K562 (cell line): ENCODE results near the gene SAV1. TPM values are rescaled to one million over a fixed set of nuclear protein-coding genes. Genes with fewer than 3 reads are reported as not detected.

Experiments
- CHD2 ChIP-seq: IDR thresholded peaks from 2 replicates; pipeline ENCODE4 v1.6.1; 2011; ENCODE audit warnings: low read depth, low read length
- COPS2 ChIP-seq: fragments of 450-650 bp; conservative IDR thresholded peaks from 2 replicates; pipeline ENCODE4 v1.6.1; 2016; ENCODE audit warnings: mild to moderate bottlenecking, moderate library complexity
- E4F1 ChIP-seq: fragments of 250-450 bp; sonication (Bioruptor Pico); IDR thresholded peaks from 2 replicates; pipeline ENCODE4 v1.5.0; 2021; ENCODE audit warnings: mild to moderate bottlenecking, borderline replicate concordance
- FOXJ2 ChIP-seq: fragments of 200-800 bp; sonication (Bioruptor generic); IDR thresholded peaks from 2 replicates; pipeline ENCODE4 v1.6.1; 2016; ENCODE audit warnings: missing genetic modification characterization, missing compliant biosample characterization
- GTF2A2 ChIP-seq: IDR thresholded peaks from 2 replicates; pipeline ENCODE4 v1.6.1; 2016; ENCODE audit warnings: mild to moderate bottlenecking, missing genetic modification characterization, missing compliant biosample characterization
- HLTF ChIP-seq: fragments of 450-650 bp; IDR thresholded peaks from 2 replicates; pipeline ENCODE4 v1.6.1; 2016
- HNRNPL ChIP-seq: fragments of 200-400 bp; formaldehyde crosslinking; IDR thresholded peaks from 2 replicates; pipeline ENCODE4 v1.6.1; 2017; ENCODE audit warnings: low read depth, mild to moderate bottlenecking, low read length
- KAT8 ChIP-seq: fragments of 450-650 bp; IDR thresholded peaks from 2 replicates; pipeline ENCODE4 v1.6.1; 2016; ENCODE audit warnings: low read depth, mild to moderate bottlenecking
- MCM2 ChIP-seq: fragments of 450-650 bp; IDR thresholded peaks from 2 replicates; pipeline ENCODE4 v1.6.1; 2017; ENCODE audit warnings: low read depth, mild to moderate bottlenecking
- MEIS2 ChIP-seq: fragments of 450-650 bp; IDR thresholded peaks from 2 replicates; pipeline ENCODE4 v1.6.1; 2014; ENCODE audit warnings: mild to moderate bottlenecking; ENCODE audit not compliant: partially characterized antibody
- PHB2 ChIP-seq: fragments of 450-650 bp; IDR thresholded peaks from 2 replicates; pipeline ENCODE4 v1.6.1; 2017; ENCODE audit warnings: low read depth
- POLR2A ChIP-seq: fragments of 450-650 bp; conservative IDR thresholded peaks from 2 replicates; pipeline ENCODE4 v1.6.1; 2016
- POLR3G ChIP-seq: IDR thresholded peaks from 2 replicates; pipeline ENCODE4 v1.6.1; 2011; ENCODE audit not compliant: insufficient read length, insufficient replicate concordance; ENCODE audit errors: extremely low read depth
- PURB ChIP-seq: sonication (generic); formaldehyde crosslinking; IDR thresholded peaks from 2 replicates; pipeline ENCODE4 v1.9.0; 2021; ENCODE audit warnings: low read depth, mild to moderate bottlenecking, missing genetic modification reagents
- ZFP36 ChIP-seq: fragments of 150-350 bp; IDR thresholded peaks from 2 replicates; pipeline ENCODE4 v1.6.1; 2018; ENCODE audit warnings: low read length, low read depth; ENCODE audit not compliant: partially characterized antibody
- ZNF699 ChIP-seq: fragments of 250-450 bp; sonication (Bioruptor Pico); IDR thresholded peaks from 2 replicates; pipeline ENCODE4 v1.8.0; 2021; ENCODE audit warnings: mild to moderate bottlenecking, moderate library complexity; ENCODE audit not compliant: insufficient replicate concordance
- ZNF717 ChIP-seq: fragments of 250-450 bp; sonication (Bioruptor Pico); IDR thresholded peaks from 2 replicates; pipeline ENCODE4 v1.5.0; 2021
- polyA plus RNA-seq, 8 experiments: library from polyadenylated mRNA; depleted of rRNA in 4 of 8; stranded (reverse) in 5 of 8; unstranded in 3 of 8; fragments of >200 nt; fragmentation: Nextera tagmentation in 2 of 8; fragmentation: Illumina TruSeq in 1 of 8; extraction: Ambion mirVana in 2 of 8; extraction: Trizol in 1 of 8; gene quantifications; 2 replicates each; pipeline versions ENCODE4 v1.2.1 to v1.2.3, GENCODE V29; 2011 to 2014; ENCODE audit warnings: inconsistent platforms in 1 of 8, missing spikeins in 1 of 8
- total RNA-seq, 7 experiments: library from RNA; depleted of rRNA in 6 of 7; stranded (reverse); fragments of >200 nt in 6 of 7; fragmentation: Illumina TruSeq in 2 of 7; extraction: Trizol in 2 of 7; gene quantifications; 2 replicates each; pipeline versions ENCODE4 v1.2.1 to v1.2.3, GENCODE V29; 2011 to 2021; ENCODE audit warnings: low replicate concordance in 1 of 7

The SAV1 gene
- total and polyA plus RNA-seq, 9 of the 15 experiments (the other 6 are each of a cell fraction or from before 2014, with no cell fraction given) = 6.5 to 18.1 (median 16.1) TPM

GRCh38 chr14:50619569-50620141 is 48.5 kb downstream of the SAV1 start (continued):
- TF ChIP-seq E4F1 (CRISPR knock-in tag) (no peak), PURB (CRISPR knock-in tag) (no peak), FOXJ2 (tag) (no peak), MCM2 (no peak), COPS2 (no peak), ZNF717 (CRISPR knock-in tag) (no peak), POLR3G (no peak), PHB2 (no peak), ZFP36 (no peak), HLTF (no peak), CHD2 (no peak), KAT8 (no peak), GTF2A2 (tag) (no peak), MEIS2 (peak; percentile 18), ZNF699 (CRISPR knock-in tag) (no peak), HNRNPL (no peak), POLR2A (no peak)
